Endometrial microvascular endothelial cells (primary cell): ENCODE measurements around the gene EXOC3. TPM values are rescaled to one million over a fixed set of nuclear protein-coding genes. Genes with fewer than 3 reads are reported as not detected.
"Not testable (repeated sequence)": the region's sequence is repeated elsewhere in the genome, so short reads cannot be mapped to it uniquely, and the experiment has no call there.

Source experiments
- in situ Hi-C: cut with HindIII; loops from 2 replicates; pipeline ENCODE4 v1.10.0; 2017; ENCODE audit warnings: low sequenced_read_pairs, low pct_unique_long_range_greater_than_20kb; ENCODE audit errors: inconsistent ontology term
- total RNA-seq: library from RNA; depleted of rRNA; stranded (reverse); fragments of >200 nt; gene quantifications from one replicate; pipeline ENCODE4 v1.2.3, GENCODE V29; 2015; ENCODE audit errors: inconsistent ontology term

Gene EXOC3
- total RNA-seq, 1 donor from 2014 or later, result 32.1 TPM

- in situ Hi-C loops, result not testable (repeated sequence)
Measured at GRCh38 chr5:507986-508575, 65.1 kb downstream of the EXOC3 start.

GRCh38 chr5:509611-510185 is 66.7 kb downstream of the EXOC3 start:
- in situ Hi-C loops, result no loop called here

DNA sequence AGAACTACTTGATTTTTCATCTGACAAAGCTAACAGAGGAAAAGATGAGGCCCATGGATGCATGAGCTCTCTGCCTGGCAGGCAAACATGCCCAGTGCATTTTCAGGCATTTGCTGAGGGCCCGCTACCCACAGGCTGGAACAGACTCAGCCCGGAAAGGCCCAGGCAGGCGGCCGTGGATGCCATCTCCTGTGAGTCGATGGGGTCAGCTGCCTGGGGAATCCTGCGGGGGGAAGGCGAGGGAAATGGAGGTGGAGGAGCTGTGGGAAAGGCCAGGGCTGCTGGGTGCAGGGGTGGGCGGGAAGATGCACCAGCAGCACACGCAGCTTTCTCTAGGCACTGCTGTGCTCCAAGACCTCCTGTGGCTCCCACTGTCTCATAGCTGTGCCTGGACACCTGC is 67.5 kb downstream of the EXOC3 start:
- in situ Hi-C loops, result no loop called here

- in situ Hi-C loops, result no loop called here
Measured at GRCh38 chr5:511476-511875, 68.5 kb downstream of the EXOC3 start.

GRCh38 chr5:513216-514100 is 70.5 kb downstream of the EXOC3 start:
- in situ Hi-C loops, result no loop called here

GRCh38 chr5:514101-514485 is 71.1 kb downstream of the EXOC3 start:
- in situ Hi-C loops, result no loop called here

- in situ Hi-C loops, result no loop called here
Measured at GRCh38 chr5:514673-515072, 71.7 kb downstream of the EXOC3 start.

DNA sequence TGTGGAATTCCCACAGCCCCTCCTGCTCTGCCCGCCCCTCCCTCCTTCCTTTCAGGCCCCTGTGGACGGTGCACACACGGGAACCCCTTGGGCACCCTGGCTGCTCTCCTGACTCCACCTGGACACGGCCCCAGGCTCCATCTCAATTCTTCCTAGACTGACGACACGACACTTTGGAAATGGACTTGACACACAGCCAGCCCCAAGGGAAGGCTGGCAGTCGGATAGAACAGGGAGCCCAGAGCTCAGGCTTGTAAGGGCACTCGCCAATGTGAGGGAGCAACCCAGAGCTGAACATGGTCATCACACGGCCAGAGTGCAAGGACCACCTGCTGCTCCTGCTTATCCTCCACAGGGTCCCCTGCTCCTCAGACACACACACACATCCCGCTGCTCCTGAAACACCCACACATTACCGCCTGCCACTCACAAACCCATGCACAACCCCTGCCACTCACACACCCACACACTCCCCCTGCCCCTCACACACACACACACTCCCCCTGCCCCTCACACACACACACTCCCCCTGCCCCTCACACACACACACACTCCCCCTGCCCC is 72.4 kb downstream of the EXOC3 start:
- in situ Hi-C loops, result no loop called here

GRCh38 chr5:516338-516925 is 73.5 kb downstream of the EXOC3 start:
- in situ Hi-C loops, result no loop called here

Other genes starting within 250 kb of the EXOC3 start
- 5.6 TPM for gene CCDC127, start 225.0 kb upstream of the EXOC3 start, total RNA-seq
- gene SDHA, start 224.9 kb upstream of the EXOC3 start, total RNA-seq, result 132 TPM
- 113 TPM for gene PDCD6, start 171.5 kb upstream of the EXOC3 start, total RNA-seq
- 9.8 TPM for gene AHRR, start 121.5 kb upstream of the EXOC3 start, total RNA-seq
- 2.0 TPM for gene SLC9A3, start 81.3 kb downstream of the EXOC3 start, total RNA-seq
- 8.9 TPM for gene CEP72, start 169.2 kb downstream of the EXOC3 start, total RNA-seq